Stomach (tissue), 4 donors: ENCODE results near the gene DTD1.

Experiments used
- CTCF ChIP-seq, 7 experiments: fragments of 450-650 bp in 4 of 7; fragments of 200-600 bp in 3 of 7; sonication (generic) in 3 of 7; IDR thresholded peaks; one replicate each; pipeline ENCODE4 v1.5.1; 2016 to 2019; ENCODE audit warnings: antibody characterized with exemption in 7 of 7, control low read depth in 2 of 7, mild to moderate bottlenecking in 1 of 7
- EP300 ChIP-seq: sonication (generic); formaldehyde crosslinking; IDR thresholded peaks from one replicate; pipeline ENCODE4 v1.6.1; 2017; ENCODE audit warnings: antibody characterized with exemption
- POLR2A ChIP-seq, 4 donors: fragments of 450-650 bp; IDR thresholded peaks; one replicate each; pipeline ENCODE4 v1.6.1; 2016; ENCODE audit warnings: antibody characterized with exemption in 4 of 4, control low read depth in 2 of 4, mild to moderate bottlenecking in 1 of 4, moderate library complexity in 1 of 4
- POLR2AphosphoS5 ChIP-seq, 3 donors: sonication (generic); formaldehyde crosslinking; IDR thresholded peaks; one replicate each; pipeline ENCODE4 v1.6.1; 2016; ENCODE audit warnings: antibody characterized with exemption in 3 of 3

GRCh38 chr20:18653736-18654447 lies 66.0 kb downstream of the DTD1 start:
- TF ChIP-seq CTCF (IDR thresholded peaks at IDR 0.05) (no peak), POLR2A (IDR thresholded peaks at IDR 0.05) (no peak), POLR2AphosphoS5 (IDR thresholded peaks at IDR 0.05) (no peak), EP300 (no peak)
